Measurements from ENCODE around the gene KCND2.

GRCh38 chr7:120770206-120770605, 497.2 kb downstream of the KCND2 start:
- TF ChIP-seq TCF7L2 (IDR thresholded peaks at IDR 0.05; ENCODE audit: low read depth, low read length), result no peak
- TF ChIP-seq, protein P1, sequence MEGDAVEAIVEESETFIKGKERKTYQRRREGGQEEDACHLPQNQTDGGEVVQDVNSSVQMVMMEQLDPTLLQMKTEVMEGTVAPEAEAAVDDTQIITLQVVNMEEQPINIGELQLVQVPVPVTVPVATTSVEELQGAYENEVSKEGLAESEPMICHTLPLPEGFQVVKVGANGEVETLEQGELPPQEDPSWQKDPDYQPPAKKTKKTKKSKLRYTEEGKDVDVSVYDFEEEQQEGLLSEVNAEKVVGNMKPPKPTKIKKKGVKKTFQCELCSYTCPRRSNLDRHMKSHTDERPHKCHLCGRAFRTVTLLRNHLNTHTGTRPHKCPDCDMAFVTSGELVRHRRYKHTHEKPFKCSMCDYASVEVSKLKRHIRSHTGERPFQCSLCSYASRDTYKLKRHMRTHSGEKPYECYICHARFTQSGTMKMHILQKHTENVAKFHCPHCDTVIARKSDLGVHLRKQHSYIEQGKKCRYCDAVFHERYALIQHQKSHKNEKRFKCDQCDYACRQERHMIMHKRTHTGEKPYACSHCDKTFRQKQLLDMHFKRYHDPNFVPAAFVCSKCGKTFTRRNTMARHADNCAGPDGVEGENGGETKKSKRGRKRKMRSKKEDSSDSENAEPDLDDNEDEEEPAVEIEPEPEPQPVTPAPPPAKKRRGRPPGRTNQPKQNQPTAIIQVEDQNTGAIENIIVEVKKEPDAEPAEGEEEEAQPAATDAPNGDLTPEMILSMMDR (IDR thresholded peaks at IDR 0.05), result no peak
- no peak for TF ChIP-seq POLR2AphosphoS5 (IDR thresholded peaks at IDR 0.05; ENCODE audit: low read depth, low read length)
- TF ChIP-seq, protein P2, sequence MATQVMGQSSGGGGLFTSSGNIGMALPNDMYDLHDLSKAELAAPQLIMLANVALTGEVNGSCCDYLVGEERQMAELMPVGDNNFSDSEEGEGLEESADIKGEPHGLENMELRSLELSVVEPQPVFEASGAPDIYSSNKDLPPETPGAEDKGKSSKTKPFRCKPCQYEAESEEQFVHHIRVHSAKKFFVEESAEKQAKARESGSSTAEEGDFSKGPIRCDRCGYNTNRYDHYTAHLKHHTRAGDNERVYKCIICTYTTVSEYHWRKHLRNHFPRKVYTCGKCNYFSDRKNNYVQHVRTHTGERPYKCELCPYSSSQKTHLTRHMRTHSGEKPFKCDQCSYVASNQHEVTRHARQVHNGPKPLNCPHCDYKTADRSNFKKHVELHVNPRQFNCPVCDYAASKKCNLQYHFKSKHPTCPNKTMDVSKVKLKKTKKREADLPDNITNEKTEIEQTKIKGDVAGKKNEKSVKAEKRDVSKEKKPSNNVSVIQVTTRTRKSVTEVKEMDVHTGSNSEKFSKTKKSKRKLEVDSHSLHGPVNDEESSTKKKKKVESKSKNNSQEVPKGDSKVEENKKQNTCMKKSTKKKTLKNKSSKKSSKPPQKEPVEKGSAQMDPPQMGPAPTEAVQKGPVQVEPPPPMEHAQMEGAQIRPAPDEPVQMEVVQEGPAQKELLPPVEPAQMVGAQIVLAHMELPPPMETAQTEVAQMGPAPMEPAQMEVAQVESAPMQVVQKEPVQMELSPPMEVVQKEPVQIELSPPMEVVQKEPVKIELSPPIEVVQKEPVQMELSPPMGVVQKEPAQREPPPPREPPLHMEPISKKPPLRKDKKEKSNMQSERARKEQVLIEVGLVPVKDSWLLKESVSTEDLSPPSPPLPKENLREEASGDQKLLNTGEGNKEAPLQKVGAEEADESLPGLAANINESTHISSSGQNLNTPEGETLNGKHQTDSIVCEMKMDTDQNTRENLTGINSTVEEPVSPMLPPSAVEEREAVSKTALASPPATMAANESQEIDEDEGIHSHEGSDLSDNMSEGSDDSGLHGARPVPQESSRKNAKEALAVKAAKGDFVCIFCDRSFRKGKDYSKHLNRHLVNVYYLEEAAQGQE (IDR thresholded peaks at IDR 0.05; ENCODE audit: insufficient read depth in 1 of 2, low read depth in 2 of 2, low read length in 1 of 2), result no peak
- TF ChIP-seq SIN3A (IDR thresholded peaks at IDR 0.05; ENCODE audit: borderline replicate concordance, insufficient read depth, low read depth, low read length), result no peak

Measured in Panc1 (cell line).